NCI-H446 treated with DMSO at 0.1 percent for 48 hours (cell line): Measurements from ENCODE around the gene ADRA2B.
"Not testable (repeated sequence)": the region's sequence is repeated elsewhere in the genome, so short reads cannot be mapped to it uniquely, and the experiment has no call there.

ENCODE experiments used
- DNase-seq: peaks from one replicate; lab custom pipeline; 2025; lab: John Stamatoyannopoulos, UW

ADRA2B gene

GRCh38 chr2:96116424-96116878 is at the start of gene ADRA2B:
Gene ADRA2B (minus strand): TSS chr2:96116571. CDS start chr2:96116149, 422 bp downstream.
- DNase-seq, result no peak

- no peak for DNase-seq
These were observed 48.3 kb upstream of the ADRA2B start for GRCh38 chr2:96164459-96165184.

GRCh38 chr2:96163768-96164429 is 47.5 kb upstream of the ADRA2B start:
- no peak for DNase-seq

GRCh38 chr2:96163415-96163767 is 47.0 kb upstream of the ADRA2B start:
- DNase-seq, result no peak

- no peak for DNase-seq
These were observed 45.5 kb upstream of the ADRA2B start for GRCh38 chr2:96161898-96162297.

- DNase-seq, result not testable (repeated sequence)
These were observed 44.0 kb upstream of the ADRA2B start for GRCh38 chr2:96160366-96160765.

GRCh38 chr2:96159084-96159830 is 42.9 kb upstream of the ADRA2B start:
- DNase-seq, result no peak

- DNase-seq, result no peak
These were observed 42.2 kb upstream of the ADRA2B start for GRCh38 chr2:96158554-96158940.

GRCh38 chr2:96157649-96158553 is 41.5 kb upstream of the ADRA2B start:
- DNase-seq, result no peak

- no peak for DNase-seq
These were observed 40.7 kb upstream of the ADRA2B start for GRCh38 chr2:96156926-96157648.

GRCh38 chr2:96156011-96156820 is 39.8 kb upstream of the ADRA2B start:
- DNase-seq, result no peak

- no peak for DNase-seq
These were observed 38.4 kb upstream of the ADRA2B start for GRCh38 chr2:96154506-96155380.

- no peak for DNase-seq
These were observed 37.6 kb upstream of the ADRA2B start for GRCh38 chr2:96153991-96154431.

GRCh38 chr2:96153291-96153713 is 36.9 kb upstream of the ADRA2B start:
- no peak for DNase-seq

- no peak for DNase-seq
These were observed 36.2 kb upstream of the ADRA2B start for GRCh38 chr2:96152304-96153161.

- DNase-seq, result no peak
These were observed 35.4 kb upstream of the ADRA2B start for GRCh38 chr2:96151595-96152303.

- no peak for DNase-seq
These were observed 34.6 kb upstream of the ADRA2B start for GRCh38 chr2:96150791-96151594.
